Activated B cell treated with CpG ODN at 0.5 μM for 24 hours (primary cell): ENCODE measurements around the gene AVP. TPM values are rescaled to one million over a fixed set of nuclear protein-coding genes. Genes with fewer than 3 reads are reported as not detected.
A peak's percentile ranks its signal among the peaks of the same experiment; 100 is the strongest.

ENCODE experiments used
- ATAC-seq: fragments of 200-7000 bp; cut with Tn5 transposase; one replicate; pipeline ENCODE4 v1.10.0; 2021; ENCODE audit warnings: low read depth, mild to moderate bottlenecking, moderate library complexity
- CTCF ChIA-PET: fragments of 350-600 bp; sonication (Branson Sonifier 250); formaldehyde crosslinking; loops from one replicate; lab custom pipeline; 2021; ENCODE audit warnings: antibody characterized with exemption; lab: Charles Lee
- POLR2A ChIA-PET: fragments of 350-600 bp; sonication (Branson Sonifier 250); formaldehyde crosslinking; loops from one replicate; lab custom pipeline; 2021; ENCODE audit warnings: antibody characterized with exemption; lab: Charles Lee
- DNase-seq: peaks from one replicate; pipeline ENCODE4 v3.0.0; 2022
- H3K27ac Mint-ChIP-seq: one replicate; pipeline ENCODE4 v1.8.0; 2020; ENCODE audit warnings: mixed read lengths
- H3K27me3 Mint-ChIP-seq: one replicate; pipeline ENCODE4 v1.8.0; 2021; ENCODE audit warnings: mixed read lengths
- H3K36me3 Mint-ChIP-seq: one replicate; pipeline ENCODE4 v1.8.0; 2021; ENCODE audit warnings: low read depth, mixed read lengths
- H3K4me1 Mint-ChIP-seq: one replicate; pipeline ENCODE4 v1.8.0; 2021; ENCODE audit warnings: mixed read lengths
- H3K4me3 Mint-ChIP-seq: one replicate; pipeline ENCODE4 v1.8.0; 2020; ENCODE audit warnings: mild to moderate bottlenecking, mixed read lengths
- H3K9me3 Mint-ChIP-seq: one replicate; pipeline ENCODE4 v1.8.0; 2020; ENCODE audit warnings: mixed read lengths
- CTCF ChIP-seq: fragments of 200-600 bp; IDR thresholded peaks from one replicate; pipeline ENCODE4 v1.8.0; 2022; ENCODE audit warnings: antibody characterized with exemption, mild to moderate bottlenecking
- intact Hi-C: fragments of 100-400 bp; cut with micrococcal nuclease; formaldehyde crosslinking; loops from one replicate; pipeline ENCODE4 v1.15.1; 2024
- total RNA-seq: library from RNA; stranded (reverse); gene quantifications from 2 replicates; pipeline ENCODE4 v1.2.3, GENCODE V29; 2022

Gene AVP
- not detected in 2 replicates for total RNA-seq

- H3K4me1 Mint-ChIP-seq: peaks cover 17% of the 10 kb centered on the region
- peaks cover 49% of the 10 kb centered on the region for H3K27me3 Mint-ChIP-seq
- CTCF ChIA-PET: no interaction called here
- H3K27ac Mint-ChIP-seq: no peak within 1 kb of the TSS
- DNase-seq: no peak
- no peaks in the 10 kb centered on the region for H3K9me3 Mint-ChIP-seq
- peak within 1 kb of the TSS; percentile 63 for H3K4me3 Mint-ChIP-seq
- ATAC-seq: no peak
- TF ChIP-seq CTCF: no peak
- POLR2A ChIA-PET: interaction anchor here (0.6 to 1.1 kb wide), 2 partner anchors 8 to 62 kb away, joined by 4 read pairs; no protein-coding TSS in a partner anchor
- intact Hi-C loops: no loop called here
- H3K36me3 Mint-ChIP-seq: no peaks in the 10 kb centered on the region
Measured at GRCh38 chr20:3084283-3084985, at the start of gene AVP. Gene AVP (minus strand): TSS chr20:3084724. CDS start chr20:3084674, 50 bp downstream.

GRCh38 chr20:3134151-3134550 is 49.6 kb upstream of the AVP start:
- TF ChIP-seq CTCF: no peak
- H3K9me3 Mint-ChIP-seq: no peaks in the 10 kb centered on the region
- CTCF ChIA-PET: interaction anchor here (0.7 kb wide), 1 partner anchor 19 kb away, joined by 3 read pairs; no protein-coding TSS in a partner anchor
- intact Hi-C loops: no loop called here
- no peaks in the 10 kb centered on the region for H3K4me1 Mint-ChIP-seq
- H3K4me3 Mint-ChIP-seq: no peak overlapping the region
- POLR2A ChIA-PET: no interaction called here
- H3K27ac Mint-ChIP-seq: no peak overlapping the region
- peaks cover 14% of the 10 kb centered on the region for H3K36me3 Mint-ChIP-seq
- no peaks in the 10 kb centered on the region for H3K27me3 Mint-ChIP-seq
- DNase-seq: no peak
- no peak for ATAC-seq

- intact Hi-C loops: no loop called here
- Mint-ChIP-seq H3K4me3 (no peak overlapping the region), H3K9me3 (no peaks in the 10 kb centered on the region), H3K4me1 (no peaks in the 10 kb centered on the region), H3K36me3 (peaks cover 9% of the 10 kb centered on the region), H3K27ac (no peak overlapping the region), H3K27me3 (no peaks in the 10 kb centered on the region)
- ATAC-seq (no peak), DNase-seq (no peak)
- no peak for TF ChIP-seq CTCF
- POLR2A ChIA-PET: no interaction called here
- CTCF ChIA-PET: no interaction called here
Measured at GRCh38 chr20:3133155-3133554, 48.6 kb upstream of the AVP start.

DNA sequence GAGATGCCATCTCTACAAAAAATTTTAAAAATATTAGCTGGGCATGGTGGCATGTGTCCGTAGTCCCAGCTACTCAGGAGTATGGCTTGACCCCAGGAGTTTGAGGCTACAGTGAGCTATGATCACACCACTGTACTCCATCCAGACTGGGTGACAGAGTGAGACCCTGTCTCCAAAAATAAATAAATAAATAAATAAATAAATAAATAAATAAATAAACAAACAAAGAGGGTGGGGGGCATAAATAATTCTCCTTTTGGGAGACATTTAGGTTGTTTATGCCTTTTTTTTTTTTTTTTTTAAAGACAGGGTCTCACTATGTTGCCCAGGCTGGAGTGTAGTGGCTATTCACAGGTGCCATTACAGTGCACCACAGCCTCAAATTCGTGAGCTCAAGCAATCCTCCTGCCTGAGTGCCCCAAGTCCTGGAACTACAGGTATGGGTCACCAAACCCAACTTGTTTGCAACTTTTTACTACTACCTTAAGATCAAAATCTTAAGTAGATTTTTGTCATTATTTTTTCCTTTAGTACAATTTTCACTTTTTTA is 45.6 kb upstream of the AVP start:
- no peaks in the 10 kb centered on the region for H3K9me3 Mint-ChIP-seq
- no peak overlapping the region for H3K4me3 Mint-ChIP-seq
- intact Hi-C loops: no loop called here
- H3K4me1 Mint-ChIP-seq: no peaks in the 10 kb centered on the region
- no peak for TF ChIP-seq CTCF
- DNase-seq (no peak), ATAC-seq (no peak)
- CTCF ChIA-PET: no interaction called here
- POLR2A ChIA-PET: interaction anchor here (0.7 kb wide), 3 partner anchors 15 to 57 kb away, joined by 3 to 5 read pairs (median 4); no protein-coding TSS in a partner anchor
- no peaks in the 10 kb centered on the region for H3K27me3 Mint-ChIP-seq
- H3K36me3 Mint-ChIP-seq: peaks cover 11% of the 10 kb centered on the region
- H3K27ac Mint-ChIP-seq: no peak overlapping the region

GRCh38 chr20:3129094-3129493 is 44.6 kb upstream of the AVP start:
- DNase-seq: no peak
- intact Hi-C loops: no loop called here
- no peak for ATAC-seq
- Mint-ChIP-seq H3K9me3 (no peaks in the 10 kb centered on the region), H3K4me1 (no peaks in the 10 kb centered on the region), H3K27ac (peak overlapping the region; percentile 6), H3K27me3 (no peaks in the 10 kb centered on the region), H3K4me3 (no peak overlapping the region), H3K36me3 (peaks cover 16% of the 10 kb centered on the region)
- TF ChIP-seq CTCF: no peak
- CTCF ChIA-PET: no interaction called here
- POLR2A ChIA-PET: interaction anchor here (0.7 kb wide), 1 partner anchor 16 kb away, joined by 3 read pairs; no protein-coding TSS in a partner anchor
